PC-9 (cell line): ENCODE results near the gene TERT.

Experiments used
- EZH2 ChIP-seq: fragments of 200-600 bp; sonication (generic); IDR thresholded peaks from 2 replicates; pipeline ENCODE4 v1.8.0; 2017; ENCODE audit warnings: antibody characterized with exemption, low read depth
- TF ChIP-seq, protein P1 (sequence below): fragments of 200-600 bp; sonication (generic); conservative IDR thresholded peaks from 2 replicates; pipeline ENCODE4 v1.6.1; 2017; ENCODE audit warnings: mixed run types, antibody characterized with exemption, mild to moderate bottlenecking, moderate library complexity

DNA sequence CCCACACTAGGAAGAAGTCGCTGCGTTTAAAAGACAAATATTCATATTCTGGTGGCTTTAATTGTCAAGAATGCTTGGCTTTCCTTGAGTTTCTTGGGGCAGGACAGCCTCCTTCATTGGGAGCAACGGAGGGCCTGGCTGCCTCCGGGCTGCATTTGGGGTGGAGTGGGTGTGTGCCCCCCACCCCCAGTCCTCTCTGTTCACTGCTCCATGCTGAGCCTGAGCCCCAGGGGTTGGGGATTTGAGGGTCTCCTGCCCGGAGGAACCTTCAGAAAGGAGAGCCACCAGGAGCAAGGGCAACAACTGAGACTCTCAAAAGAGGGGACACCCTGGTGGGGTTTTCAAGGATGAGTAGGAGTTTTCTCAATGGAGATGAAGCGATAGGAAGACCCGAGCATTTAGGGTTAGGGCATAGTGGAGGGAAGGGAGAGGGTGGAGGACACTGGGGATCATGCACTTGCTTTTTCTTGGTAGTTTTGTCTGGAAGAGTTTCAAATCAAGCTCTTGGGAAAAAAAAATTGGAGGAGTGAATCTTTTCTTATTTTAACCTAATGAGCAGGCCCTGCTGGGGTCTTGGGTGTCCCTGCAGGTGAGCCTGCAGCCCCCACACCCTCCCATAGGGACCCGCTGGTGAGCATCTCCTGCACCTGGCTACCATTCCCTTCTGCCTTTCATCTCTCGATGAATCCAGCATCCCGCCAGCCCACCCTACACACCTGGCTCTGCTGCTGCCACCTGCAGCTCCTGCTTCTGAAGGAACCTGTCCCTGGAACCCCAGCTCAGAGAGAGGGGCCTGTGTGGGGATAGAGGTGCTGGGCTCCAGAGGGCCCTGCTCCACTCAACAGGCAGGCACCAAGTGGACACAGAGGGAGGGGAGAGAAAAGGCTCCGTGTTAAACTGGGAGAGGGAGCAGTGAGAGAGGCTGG is 89.3 kb downstream of the TERT start:
- TF ChIP-seq, protein P1, sequence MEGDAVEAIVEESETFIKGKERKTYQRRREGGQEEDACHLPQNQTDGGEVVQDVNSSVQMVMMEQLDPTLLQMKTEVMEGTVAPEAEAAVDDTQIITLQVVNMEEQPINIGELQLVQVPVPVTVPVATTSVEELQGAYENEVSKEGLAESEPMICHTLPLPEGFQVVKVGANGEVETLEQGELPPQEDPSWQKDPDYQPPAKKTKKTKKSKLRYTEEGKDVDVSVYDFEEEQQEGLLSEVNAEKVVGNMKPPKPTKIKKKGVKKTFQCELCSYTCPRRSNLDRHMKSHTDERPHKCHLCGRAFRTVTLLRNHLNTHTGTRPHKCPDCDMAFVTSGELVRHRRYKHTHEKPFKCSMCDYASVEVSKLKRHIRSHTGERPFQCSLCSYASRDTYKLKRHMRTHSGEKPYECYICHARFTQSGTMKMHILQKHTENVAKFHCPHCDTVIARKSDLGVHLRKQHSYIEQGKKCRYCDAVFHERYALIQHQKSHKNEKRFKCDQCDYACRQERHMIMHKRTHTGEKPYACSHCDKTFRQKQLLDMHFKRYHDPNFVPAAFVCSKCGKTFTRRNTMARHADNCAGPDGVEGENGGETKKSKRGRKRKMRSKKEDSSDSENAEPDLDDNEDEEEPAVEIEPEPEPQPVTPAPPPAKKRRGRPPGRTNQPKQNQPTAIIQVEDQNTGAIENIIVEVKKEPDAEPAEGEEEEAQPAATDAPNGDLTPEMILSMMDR: no peak
- no peak for TF ChIP-seq EZH2
